ENCODE measurements around the gene TCF7L2. TPM values are rescaled to one million over a fixed set of nuclear protein-coding genes. Genes with fewer than 3 reads are reported as not detected.

The TCF7L2 gene
- total and polyA plus RNA-seq, 8 donors: 6.7 to 179 (median 61.7) TPM

DNA sequence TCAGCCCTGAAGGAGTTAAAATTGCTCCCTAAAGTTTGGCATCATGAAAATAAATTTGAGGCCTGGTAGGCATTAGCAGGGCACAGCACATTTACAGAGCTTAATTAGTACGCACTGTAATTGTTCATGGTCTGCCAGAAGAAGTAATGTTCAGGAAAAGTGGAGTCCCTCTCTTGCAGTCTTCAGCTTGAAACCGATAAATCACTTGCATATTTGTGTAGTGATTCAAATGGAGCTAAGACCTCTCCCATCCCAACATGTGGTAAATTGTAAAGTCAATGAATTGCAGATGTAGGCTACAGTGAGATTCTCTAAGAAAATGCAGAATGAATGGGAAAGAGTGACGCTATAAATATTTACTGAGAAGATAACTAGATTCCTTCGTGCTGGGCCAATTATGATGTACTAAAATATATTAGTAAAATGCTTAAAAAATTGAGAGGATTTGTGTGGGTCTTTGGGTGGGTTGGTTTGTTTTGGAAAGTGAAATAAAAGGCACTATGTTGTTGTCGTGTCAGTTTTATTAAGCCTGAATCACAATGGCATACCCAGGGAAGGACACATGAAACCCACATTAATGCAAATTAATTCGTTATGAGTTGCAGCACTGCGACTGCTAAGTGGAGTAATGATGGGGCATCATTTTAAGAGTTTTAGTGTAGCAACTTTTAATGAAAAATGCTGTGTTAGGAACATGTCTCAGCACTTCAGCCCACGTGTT, 8.4 kb downstream of the TCF7L2 start:
- TF ChIP-seq EP300 (IDR thresholded peaks at IDR 0.05) (no peak), POLR2A (IDR thresholded peaks at IDR 0.05) (no peak), POLR2AphosphoS5 (IDR thresholded peaks at IDR 0.05) (no peak), CTCF (IDR thresholded peaks at IDR 0.05) (no peak)
- H3K36me3 ChIP-seq: peaks cover 0 to 6% (median 0%) of the 10 kb centered on the region in 4 donors
- 72 to 77% (median 74%) methylated on average over 8 of the region's 8 CpGs for WGBS, 5 donors
- intact Hi-C loops (cut with DNase I; ENCODE audit: low total_unique reads): no loop called here
- no peaks in the 10 kb centered on the region for H3K27me3 ChIP-seq
- H3K27ac ChIP-seq: peak overlapping the region in 1 of 5 donors; percentile 96
- peak in 1 of 2 donors; percentile 79 for DNase-seq
- H3K9me3 ChIP-seq: no peaks in the 10 kb centered on the region
- peaks cover 19 to 99% (median 72%) of the 10 kb centered on the region in 4 donors for H3K4me1 ChIP-seq
- H3K4me3 ChIP-seq: no peak overlapping the region

- intact Hi-C loops (cut with DNase I; ENCODE audit: low total_unique reads): no loop called here
- H3K27ac ChIP-seq: no peak overlapping the region
- no peak for TF ChIP-seq EP300 (IDR thresholded peaks at IDR 0.05)
- no peak for TF ChIP-seq POLR2A (IDR thresholded peaks at IDR 0.05)
- TF ChIP-seq POLR2AphosphoS5 (IDR thresholded peaks at IDR 0.05): no peak
- TF ChIP-seq CTCF (IDR thresholded peaks at IDR 0.05): no peak
- DNase-seq: peak in 1 of 2 donors; percentile 38
- H3K27me3 ChIP-seq: no peaks in the 10 kb centered on the region
- H3K4me1 ChIP-seq: peaks cover 26 to 99% (median 73%) of the 10 kb centered on the region in 4 donors
- 65 to 86% (median 75%) methylated on average over 6 of the region's 6 CpGs for WGBS, 5 donors
- H3K36me3 ChIP-seq: peaks cover 0 to 15% (median 0%) of the 10 kb centered on the region in 4 donors
- H3K4me3 ChIP-seq: no peak overlapping the region
- no peaks in the 10 kb centered on the region for H3K9me3 ChIP-seq
These were observed 9.3 kb downstream of the TCF7L2 start for GRCh38 chr10:112959207-112959838.

DNA sequence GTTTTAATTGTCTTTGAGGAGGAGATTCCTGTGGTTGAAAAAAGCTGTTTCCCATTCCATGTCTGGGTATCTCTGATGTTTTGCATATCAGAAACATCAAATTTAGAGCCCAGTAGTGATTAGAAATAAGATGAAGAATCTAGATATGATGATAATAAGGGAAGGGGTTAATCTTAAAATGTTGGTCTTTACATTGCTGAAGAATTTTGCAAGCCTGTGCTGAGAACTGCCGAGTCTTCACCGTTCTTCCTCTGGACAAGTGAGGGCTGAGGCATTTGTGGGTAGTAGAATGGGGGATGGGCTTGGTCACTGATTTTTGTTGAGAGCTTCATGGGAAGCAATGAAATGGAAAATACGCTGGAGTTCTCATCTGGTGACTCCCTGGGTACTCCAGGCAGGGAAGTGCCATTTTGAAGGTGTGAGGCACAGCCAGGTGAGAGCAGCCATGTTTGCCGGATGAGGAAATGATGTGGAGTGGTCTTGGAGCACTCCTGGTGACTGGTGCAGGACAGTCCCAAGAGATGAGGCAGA, 10.2 kb downstream of the TCF7L2 start:
- WGBS, 5 donors: 84 to 90% (median 88%) methylated on average over 4 of the region's 4 CpGs
- Histone ChIP-seq H3K27me3 (no peaks in the 10 kb centered on the region), H3K27ac (no peak overlapping the region), H3K9me3 (no peaks in the 10 kb centered on the region), H3K4me3 (no peak overlapping the region), H3K36me3 (peaks cover 0 to 15% (median 0%) of the 10 kb centered on the region in 4 donors), H3K4me1 (peaks cover 30 to 98% (median 73%) of the 10 kb centered on the region in 4 donors)
- TF ChIP-seq POLR2AphosphoS5 (IDR thresholded peaks at IDR 0.05) (no peak), POLR2A (IDR thresholded peaks at IDR 0.05) (no peak), EP300 (IDR thresholded peaks at IDR 0.05) (no peak), CTCF (IDR thresholded peaks at IDR 0.05) (no peak)
- DNase-seq: no peak
- intact Hi-C loops (cut with DNase I; ENCODE audit: low total_unique reads): no loop called here

- H3K9me3 ChIP-seq: no peaks in the 10 kb centered on the region
- no peaks in the 10 kb centered on the region for H3K27me3 ChIP-seq
- H3K36me3 ChIP-seq: peaks cover 0 to 25% (median under 1%) of the 10 kb centered on the region in 4 donors
- intact Hi-C loops (cut with DNase I; ENCODE audit: low total_unique reads): no loop called here
- H3K27ac ChIP-seq: peak overlapping the region in 3 of 5 donors; percentile 18 to 49 (median 23)
- no peak overlapping the region for H3K4me3 ChIP-seq
- TF ChIP-seq POLR2AphosphoS5 (IDR thresholded peaks at IDR 0.05) (no peak), POLR2A (IDR thresholded peaks at IDR 0.05) (no peak), CTCF (IDR thresholded peaks at IDR 0.05) (no peak), EP300 (IDR thresholded peaks at IDR 0.05) (no peak)
- peak in 1 of 2 donors; percentile 67 for DNase-seq
- H3K4me1 ChIP-seq: peaks cover 26 to 98% (median 71%) of the 10 kb centered on the region in 4 donors
- 41 to 72% (median 54%) methylated on average over 8 of the region's 8 CpGs for WGBS, 5 donors
These were observed 11.6 kb downstream of the TCF7L2 start for GRCh38 chr10:112961609-112962008.

Measured in stomach (tissue), 9 donors.